ENCODE data around the gene RIPOR3. TPM values are rescaled to one million over a fixed set of nuclear protein-coding genes. Genes with fewer than 3 reads are reported as not detected.

Gene RIPOR3
- total and polyA plus RNA-seq, 11 donors = 2.4 to 20.7 (median 4.9) TPM

DNA sequence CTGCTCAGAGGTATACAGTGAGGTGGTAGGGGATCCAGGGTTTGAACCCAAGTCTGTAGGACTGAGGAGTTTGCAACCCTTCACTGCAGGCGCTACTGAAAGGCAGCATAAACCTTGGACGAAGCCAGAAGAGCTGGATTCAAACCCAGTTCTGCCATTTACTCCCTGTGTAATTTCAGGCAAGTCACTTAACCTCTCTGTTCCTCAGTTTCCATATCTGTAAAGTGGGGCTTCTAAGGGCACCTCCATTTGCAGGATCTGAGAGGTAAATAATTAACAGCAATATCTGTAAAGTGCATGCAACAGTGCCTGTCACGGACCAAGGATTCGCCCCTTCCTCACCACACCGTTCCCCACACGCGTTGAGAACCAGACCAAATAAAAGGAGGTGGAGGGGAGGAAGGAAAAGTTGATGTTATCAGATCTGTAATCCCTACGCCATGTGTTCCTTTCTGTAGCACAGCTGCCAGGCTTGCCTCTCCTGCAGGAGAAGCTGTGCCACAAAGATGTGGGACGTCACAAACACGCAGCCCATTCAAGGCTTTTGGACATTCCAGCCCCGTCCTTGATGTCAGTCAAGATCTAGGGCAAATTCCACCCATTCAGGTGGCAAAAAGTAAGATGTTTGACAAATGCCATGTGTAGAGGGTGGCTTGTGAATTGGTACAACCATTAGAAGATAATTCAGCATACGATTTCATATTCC, 9.8 kb downstream of the RIPOR3 start:
- DNase-seq (peak in 1 of 5 donors; percentile 30), ATAC-seq (no peak)
- Histone ChIP-seq H3K27me3 (no peaks in the 10 kb centered on the region), H3K9me3 (no peaks in the 10 kb centered on the region), H3K36me3 (no peaks in the 10 kb centered on the region), H3K4me1 (peaks cover 0 to 18% (median 5%) of the 10 kb centered on the region in 12 donors), H3K27ac (no peak overlapping the region), H3K4me3 (no peak overlapping the region)
- TF ChIP-seq, protein P1, sequence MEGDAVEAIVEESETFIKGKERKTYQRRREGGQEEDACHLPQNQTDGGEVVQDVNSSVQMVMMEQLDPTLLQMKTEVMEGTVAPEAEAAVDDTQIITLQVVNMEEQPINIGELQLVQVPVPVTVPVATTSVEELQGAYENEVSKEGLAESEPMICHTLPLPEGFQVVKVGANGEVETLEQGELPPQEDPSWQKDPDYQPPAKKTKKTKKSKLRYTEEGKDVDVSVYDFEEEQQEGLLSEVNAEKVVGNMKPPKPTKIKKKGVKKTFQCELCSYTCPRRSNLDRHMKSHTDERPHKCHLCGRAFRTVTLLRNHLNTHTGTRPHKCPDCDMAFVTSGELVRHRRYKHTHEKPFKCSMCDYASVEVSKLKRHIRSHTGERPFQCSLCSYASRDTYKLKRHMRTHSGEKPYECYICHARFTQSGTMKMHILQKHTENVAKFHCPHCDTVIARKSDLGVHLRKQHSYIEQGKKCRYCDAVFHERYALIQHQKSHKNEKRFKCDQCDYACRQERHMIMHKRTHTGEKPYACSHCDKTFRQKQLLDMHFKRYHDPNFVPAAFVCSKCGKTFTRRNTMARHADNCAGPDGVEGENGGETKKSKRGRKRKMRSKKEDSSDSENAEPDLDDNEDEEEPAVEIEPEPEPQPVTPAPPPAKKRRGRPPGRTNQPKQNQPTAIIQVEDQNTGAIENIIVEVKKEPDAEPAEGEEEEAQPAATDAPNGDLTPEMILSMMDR (IDR thresholded peaks at IDR 0.05) = no peak
- no peak for TF ChIP-seq POLR2A (IDR thresholded peaks at IDR 0.05)
- 77 to 84% (median 81%) methylated on average over 12 of the region's 12 CpGs for WGBS, 4 donors
- intact Hi-C loops (cut with DNase I) = no loop called here

DNA sequence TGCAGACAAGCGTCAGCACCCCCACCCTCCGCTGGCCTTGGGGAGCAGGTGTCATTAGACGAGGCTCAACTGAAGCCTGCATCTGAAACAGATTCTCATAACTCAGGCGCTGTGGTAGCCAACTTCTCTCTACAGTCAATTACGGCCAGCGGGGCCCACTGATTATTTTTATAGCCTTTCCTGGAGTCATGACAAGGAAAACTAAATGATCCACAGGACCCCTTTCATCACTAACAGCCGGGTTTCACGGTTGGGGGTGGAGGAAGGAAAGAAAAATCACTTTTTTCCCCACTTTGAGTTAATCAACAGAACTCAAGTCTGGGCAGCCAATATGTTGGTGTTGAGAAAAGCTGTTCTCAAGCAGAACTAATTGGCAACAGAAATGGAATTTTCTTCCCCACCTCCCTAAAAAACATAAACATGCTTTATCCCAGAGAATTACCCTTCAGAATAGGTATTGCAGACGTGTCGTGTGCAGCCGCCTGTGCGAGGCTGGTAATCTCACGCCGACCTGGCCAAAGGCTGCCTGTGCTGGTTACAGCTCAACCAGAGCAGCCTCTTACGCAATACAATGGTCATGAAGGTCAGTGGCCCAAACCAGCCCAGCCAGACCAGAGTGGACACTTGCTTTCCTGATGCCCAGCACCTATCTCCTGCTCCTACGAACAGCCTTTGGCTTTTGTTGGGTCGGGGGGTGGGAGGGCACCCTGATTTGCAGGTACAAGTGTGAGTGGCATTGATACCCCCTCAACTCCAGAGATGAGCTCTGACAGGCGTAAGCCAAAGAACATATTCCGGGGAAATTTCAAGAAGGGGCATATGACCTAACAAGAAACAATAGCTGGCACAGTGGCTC, 11.0 kb downstream of the RIPOR3 start:
- ATAC-seq (peak in 3 of 4 donors; percentile 55 to 66 (median 55)), DNase-seq (peak in 1 of 5 donors; percentile 59)
- no peak overlapping the region for H3K27ac ChIP-seq
- no peaks in the 10 kb centered on the region for H3K36me3 ChIP-seq
- no peaks in the 10 kb centered on the region for H3K27me3 ChIP-seq
- TF ChIP-seq, protein P1 (IDR thresholded peaks at IDR 0.05) = no peak
- no peak for TF ChIP-seq POLR2A (IDR thresholded peaks at IDR 0.05)
- no peaks in the 10 kb centered on the region for H3K9me3 ChIP-seq
- H3K4me1 ChIP-seq = peaks cover 0 to 18% (median 5%) of the 10 kb centered on the region in 12 donors
- WGBS, 4 donors = 75 to 85% (median 77%) methylated on average over 18 to 19 of the region's 19 CpGs
- intact Hi-C loops (cut with DNase I) = no loop called here
- H3K4me3 ChIP-seq = no peak overlapping the region

DNA sequence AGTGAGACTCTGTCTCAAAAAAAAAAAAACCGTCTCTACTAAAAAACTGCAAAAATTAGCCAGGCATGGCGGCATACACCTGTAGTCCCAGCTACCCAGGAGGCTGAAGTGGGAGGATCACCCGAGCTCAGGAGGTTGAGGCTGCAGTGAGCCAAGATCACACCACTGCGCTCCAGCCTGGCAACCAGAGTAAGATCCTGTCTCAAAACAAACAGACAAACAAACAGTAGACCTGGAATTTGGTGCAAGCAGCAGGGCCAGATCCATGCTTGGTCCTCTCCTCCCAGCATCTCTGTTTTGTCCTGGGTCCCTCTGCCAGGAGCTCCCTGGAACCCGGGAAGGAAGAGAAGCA, 11.6 kb downstream of the RIPOR3 start:
- intact Hi-C loops (cut with DNase I) = no loop called here
- WGBS, 4 donors = 60 to 68% (median 65%) methylated on average over 5 of the region's 5 CpGs
- DNase-seq (no peak), ATAC-seq (no peak)
- H3K9me3 ChIP-seq = no peaks in the 10 kb centered on the region
- H3K4me3 ChIP-seq = no peak overlapping the region
- no peak overlapping the region for H3K27ac ChIP-seq
- H3K36me3 ChIP-seq = no peaks in the 10 kb centered on the region
- H3K27me3 ChIP-seq = no peaks in the 10 kb centered on the region
- TF ChIP-seq, protein P1 (IDR thresholded peaks at IDR 0.05) = no peak
- no peak for TF ChIP-seq POLR2A (IDR thresholded peaks at IDR 0.05)
- peaks cover 0 to 18% (median 5%) of the 10 kb centered on the region in 12 donors for H3K4me1 ChIP-seq
